ENCODE measurements around the gene TMEM87A.

GRCh38 chr15:42231088-42231487 lies 42.1 kb downstream of the TMEM87A start:
- TF ChIP-seq EZH2 (IDR thresholded peaks at IDR 0.05; ENCODE audit: insufficient read depth, poor library complexity, severe bottlenecking) (no peak), EZH2phosphoT487 (IDR thresholded peaks at IDR 0.05; ENCODE audit: insufficient read depth, low read depth) (no peak)

Data from GM23248 (cell line).